Parathyroid adenoma (tissue), 2 donors: Measurements from ENCODE around the gene CHRNG.

Source experiments
- H2AFZ ChIP-seq: fragments of 300-600 bp; sonication (generic); one replicate; pipeline ENCODE4 v1.7.0; 2017; ENCODE audit warnings: antibody characterized with exemption, mild to moderate bottlenecking
- H3K27ac ChIP-seq: fragments of 300-600 bp; sonication (generic); one replicate; pipeline ENCODE4 v1.7.0; 2017
- H3K27me3 ChIP-seq: fragments of 300-600 bp; sonication (generic); one replicate; pipeline ENCODE4 v1.7.0; 2017; ENCODE audit warnings: low read length; ENCODE audit not compliant: control insufficient read depth, insufficient read depth
- H3K36me3 ChIP-seq: fragments of 300-600 bp; sonication (generic); one replicate; pipeline ENCODE4 v1.7.0; 2017; ENCODE audit warnings: low read length; ENCODE audit not compliant: control insufficient read depth, insufficient read depth
- H3K4me1 ChIP-seq: fragments of 300-600 bp; sonication (generic); one replicate; pipeline ENCODE4 v1.7.0; 2017; ENCODE audit warnings: control low read depth
- H3K4me2 ChIP-seq: fragments of 300-600 bp; sonication (generic); one replicate; pipeline ENCODE4 v1.7.0; 2017; ENCODE audit warnings: low read length
- H3K4me3 ChIP-seq: fragments of 300-600 bp; sonication (generic); one replicate; pipeline ENCODE4 v1.7.0; 2017; ENCODE audit warnings: low read depth, low read length
- H3K79me2 ChIP-seq: fragments of 300-600 bp; sonication (generic); one replicate; pipeline ENCODE4 v1.7.0; 2017; ENCODE audit warnings: control low read depth
- H3K9ac ChIP-seq: fragments of 300-600 bp; sonication (generic); one replicate; pipeline ENCODE4 v1.7.0; 2017; ENCODE audit warnings: mild to moderate bottlenecking
- H3K9me3 ChIP-seq: fragments of 300-600 bp; sonication (generic); one replicate; pipeline ENCODE4 v1.7.0; 2017; ENCODE audit warnings: low read length; ENCODE audit not compliant: control insufficient read depth
- CTCF ChIP-seq: fragments of 300-600 bp; sonication (generic); IDR thresholded peaks from one replicate; pipeline ENCODE4 v1.7.0; 2017; ENCODE audit warnings: antibody characterized with exemption, mild to moderate bottlenecking
- donor health status: primary hyperparathyroidism.

Gene CHRNG

GRCh38 chr2:232539298-232540231 is at the start of gene CHRNG:
Gene CHRNG, plus strand, starts transcription at chr2:232539692. Its CDS starts 56 bp downstream, at chr2:232539748.
- H3K79me2 ChIP-seq: no peaks in the 10 kb centered on the region
- H3K4me1 ChIP-seq: no peaks in the 10 kb centered on the region
- H3K27ac ChIP-seq: no peak within 1 kb of the TSS
- H3K27me3 ChIP-seq: no peaks in the 10 kb centered on the region
- no peak within 1 kb of the TSS for H3K4me3 ChIP-seq
- H3K36me3 ChIP-seq: no peaks in the 10 kb centered on the region
- no peak within 1 kb of the TSS for H3K9ac ChIP-seq
- TF ChIP-seq CTCF: no peak
- no peak within 1 kb of the TSS for H2AFZ ChIP-seq
- H3K4me2 ChIP-seq: no peak within 1 kb of the TSS
- no peaks in the 10 kb centered on the region for H3K9me3 ChIP-seq

GRCh38 chr2:232490221-232491138 is 49.0 kb upstream of the CHRNG start:
- no peak overlapping the region for H3K4me3 ChIP-seq
- no peaks in the 10 kb centered on the region for H3K9me3 ChIP-seq
- H3K9ac ChIP-seq: no peak overlapping the region
- no peaks in the 10 kb centered on the region for H3K79me2 ChIP-seq
- H3K4me1 ChIP-seq: no peaks in the 10 kb centered on the region
- H3K36me3 ChIP-seq: no peaks in the 10 kb centered on the region
- peaks cover 3% of the 10 kb centered on the region for H3K27me3 ChIP-seq
- H2AFZ ChIP-seq: no peak overlapping the region
- TF ChIP-seq CTCF: no peak
- H3K27ac ChIP-seq: no peak overlapping the region
- H3K4me2 ChIP-seq: no peak overlapping the region

- no peak for TF ChIP-seq CTCF
- Histone ChIP-seq H2AFZ (no peak overlapping the region), H3K9me3 (no peaks in the 10 kb centered on the region), H3K27me3 (peaks cover 3% of the 10 kb centered on the region), H3K4me1 (no peaks in the 10 kb centered on the region), H3K36me3 (no peaks in the 10 kb centered on the region), H3K27ac (no peak overlapping the region), H3K4me3 (no peak overlapping the region), H3K4me2 (no peak overlapping the region), H3K9ac (no peak overlapping the region), H3K79me2 (no peaks in the 10 kb centered on the region)
Measured at GRCh38 chr2:232491139-232491780, 48.2 kb upstream of the CHRNG start.

GRCh38 chr2:232492236-232492848 is 47.1 kb upstream of the CHRNG start:
- no peak overlapping the region for H3K9ac ChIP-seq
- H3K9me3 ChIP-seq: no peaks in the 10 kb centered on the region
- H3K27ac ChIP-seq: no peak overlapping the region
- H3K36me3 ChIP-seq: no peaks in the 10 kb centered on the region
- H3K4me3 ChIP-seq: no peak overlapping the region
- no peak for TF ChIP-seq CTCF
- H3K79me2 ChIP-seq: no peaks in the 10 kb centered on the region
- H3K27me3 ChIP-seq: no peaks in the 10 kb centered on the region
- no peak overlapping the region for H3K4me2 ChIP-seq
- H2AFZ ChIP-seq: no peak overlapping the region
- no peaks in the 10 kb centered on the region for H3K4me1 ChIP-seq
